Upper lobe of right lung (tissue), 1 donor: ENCODE results near the gene FANCC. TPM values are rescaled to one million over a fixed set of nuclear protein-coding genes. Genes with fewer than 3 reads are reported as not detected.
A peak's percentile ranks its signal among the peaks of the same experiment; 100 is the strongest.

Experiments used
- ATAC-seq: fragments of 200-7000 bp; cut with Tn5 transposase; one replicate; pipeline ENCODE4 v1.9.1; 2020; ENCODE audit warnings: mild to moderate bottlenecking, moderate library complexity
- DNase-seq: peaks from one replicate; pipeline ENCODE4 v3.0.0-alpha.2; 2020
- H3K27ac ChIP-seq: fragments of 200-600 bp; one replicate; pipeline ENCODE4 v1.8.0; 2022
- H3K27me3 ChIP-seq: fragments of 200-600 bp; one replicate; pipeline ENCODE4 v1.8.0; 2022; ENCODE audit warnings: mild to moderate bottlenecking
- H3K36me3 ChIP-seq: fragments of 200-600 bp; one replicate; pipeline ENCODE4 v1.8.0; 2022
- H3K4me1 ChIP-seq: fragments of 200-600 bp; one replicate; pipeline ENCODE4 v1.8.0; 2022
- H3K4me3 ChIP-seq: fragments of 200-600 bp; one replicate; pipeline ENCODE4 v1.8.0; 2022; ENCODE audit warnings: mild to moderate bottlenecking
- H3K9me3 ChIP-seq: fragments of 200-600 bp; one replicate; pipeline ENCODE4 v1.8.0; 2022
- intact Hi-C: fragments of 100-400 bp; cut with DNase I; formaldehyde crosslinking; loops from one replicate; pipeline ENCODE4 v1.11.0; 2022
- total RNA-seq: library from RNA; stranded (reverse); fragmentation: NEBNext Ultra II Directional; extraction: Animal tissue kit (Norgen Biotek cat#: 25700); gene quantifications from one replicate; pipeline ENCODE4 v1.2.1, GENCODE V29; 2021
- TF ChIP-seq, protein P1 (sequence below): fragments of 200-600 bp; IDR thresholded peaks from one replicate; pipeline ENCODE4 v1.8.0; 2022; ENCODE audit warnings: antibody characterized with exemption
- donor health status: DM: no; HTN: yes; CAD: no; lungs with severe emphysema.

Gene FANCC
- total RNA-seq, 1 donor from 2014 or later = 13.5 TPM

DNA sequence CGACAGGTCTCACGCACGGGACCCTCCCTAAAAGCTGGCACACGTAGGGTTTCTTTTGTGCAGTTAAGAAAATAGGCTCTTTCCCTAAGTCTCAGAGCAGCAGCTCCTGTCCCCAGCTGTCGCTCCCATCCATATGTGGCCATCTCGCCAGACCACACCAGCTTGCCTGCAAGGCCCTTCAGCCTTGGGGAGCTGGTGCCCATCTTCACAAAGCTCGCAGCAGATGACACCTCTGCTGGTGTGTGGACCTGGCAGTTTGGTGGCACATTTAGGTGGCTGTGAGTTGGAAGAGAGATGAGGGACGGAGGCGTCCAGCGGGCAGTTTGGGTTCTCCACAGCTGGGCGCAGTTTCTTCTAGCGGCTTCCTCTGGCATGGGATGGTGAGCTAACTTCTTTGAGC lies 239.0 kb downstream of the FANCC start:
- peaks cover 17% of the 10 kb centered on the region for H3K4me1 ChIP-seq
- H3K9me3 ChIP-seq = no peaks in the 10 kb centered on the region
- H3K36me3 ChIP-seq = peaks cover 38% of the 10 kb centered on the region
- peak; percentile 54 for DNase-seq
- intact Hi-C loops = no loop called here
- ATAC-seq = no peak
- no peak overlapping the region for H3K4me3 ChIP-seq
- H3K27ac ChIP-seq = peak overlapping the region; percentile 68
- H3K27me3 ChIP-seq = no peaks in the 10 kb centered on the region
- TF ChIP-seq, protein P1, sequence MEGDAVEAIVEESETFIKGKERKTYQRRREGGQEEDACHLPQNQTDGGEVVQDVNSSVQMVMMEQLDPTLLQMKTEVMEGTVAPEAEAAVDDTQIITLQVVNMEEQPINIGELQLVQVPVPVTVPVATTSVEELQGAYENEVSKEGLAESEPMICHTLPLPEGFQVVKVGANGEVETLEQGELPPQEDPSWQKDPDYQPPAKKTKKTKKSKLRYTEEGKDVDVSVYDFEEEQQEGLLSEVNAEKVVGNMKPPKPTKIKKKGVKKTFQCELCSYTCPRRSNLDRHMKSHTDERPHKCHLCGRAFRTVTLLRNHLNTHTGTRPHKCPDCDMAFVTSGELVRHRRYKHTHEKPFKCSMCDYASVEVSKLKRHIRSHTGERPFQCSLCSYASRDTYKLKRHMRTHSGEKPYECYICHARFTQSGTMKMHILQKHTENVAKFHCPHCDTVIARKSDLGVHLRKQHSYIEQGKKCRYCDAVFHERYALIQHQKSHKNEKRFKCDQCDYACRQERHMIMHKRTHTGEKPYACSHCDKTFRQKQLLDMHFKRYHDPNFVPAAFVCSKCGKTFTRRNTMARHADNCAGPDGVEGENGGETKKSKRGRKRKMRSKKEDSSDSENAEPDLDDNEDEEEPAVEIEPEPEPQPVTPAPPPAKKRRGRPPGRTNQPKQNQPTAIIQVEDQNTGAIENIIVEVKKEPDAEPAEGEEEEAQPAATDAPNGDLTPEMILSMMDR = no peak

DNA sequence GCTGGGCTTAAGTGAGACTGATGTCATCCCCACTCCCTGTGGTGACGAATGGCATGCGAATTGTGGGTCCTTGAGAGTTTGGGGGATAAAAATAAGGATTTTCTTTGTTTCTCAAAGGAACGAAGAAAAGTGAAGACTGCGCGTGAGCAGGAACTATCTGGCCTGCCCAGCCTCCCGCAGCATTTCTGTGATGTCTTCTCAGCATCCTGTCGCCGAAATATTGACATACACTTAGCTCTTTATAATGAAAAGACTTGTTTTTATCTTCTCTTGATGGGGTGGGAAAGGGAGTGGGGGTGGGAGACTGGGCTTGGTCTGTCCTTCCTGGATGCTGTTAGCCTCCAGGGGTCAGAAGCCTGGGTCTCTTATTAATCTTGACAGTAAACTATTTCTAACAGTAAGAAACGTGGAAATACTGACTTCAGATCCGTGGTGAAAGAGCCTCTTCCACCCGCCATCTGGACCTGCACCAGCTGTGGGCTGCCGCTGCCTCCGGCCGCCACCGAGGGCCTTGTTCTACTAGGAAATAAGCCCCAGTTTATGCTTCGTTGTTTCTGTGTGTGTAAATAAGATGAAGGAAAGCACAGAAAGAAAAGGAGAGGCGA lies 239.6 kb downstream of the FANCC start:
- TF ChIP-seq, protein P1 = no peak
- ATAC-seq (no peak), DNase-seq (peak; percentile 54)
- intact Hi-C loops = no loop called here
- Histone ChIP-seq H3K4me3 (no peak overlapping the region), H3K36me3 (peaks cover 32% of the 10 kb centered on the region), H3K27me3 (no peaks in the 10 kb centered on the region), H3K27ac (peak overlapping the region; percentile 68), H3K9me3 (no peaks in the 10 kb centered on the region), H3K4me1 (peaks cover 17% of the 10 kb centered on the region)

DNA sequence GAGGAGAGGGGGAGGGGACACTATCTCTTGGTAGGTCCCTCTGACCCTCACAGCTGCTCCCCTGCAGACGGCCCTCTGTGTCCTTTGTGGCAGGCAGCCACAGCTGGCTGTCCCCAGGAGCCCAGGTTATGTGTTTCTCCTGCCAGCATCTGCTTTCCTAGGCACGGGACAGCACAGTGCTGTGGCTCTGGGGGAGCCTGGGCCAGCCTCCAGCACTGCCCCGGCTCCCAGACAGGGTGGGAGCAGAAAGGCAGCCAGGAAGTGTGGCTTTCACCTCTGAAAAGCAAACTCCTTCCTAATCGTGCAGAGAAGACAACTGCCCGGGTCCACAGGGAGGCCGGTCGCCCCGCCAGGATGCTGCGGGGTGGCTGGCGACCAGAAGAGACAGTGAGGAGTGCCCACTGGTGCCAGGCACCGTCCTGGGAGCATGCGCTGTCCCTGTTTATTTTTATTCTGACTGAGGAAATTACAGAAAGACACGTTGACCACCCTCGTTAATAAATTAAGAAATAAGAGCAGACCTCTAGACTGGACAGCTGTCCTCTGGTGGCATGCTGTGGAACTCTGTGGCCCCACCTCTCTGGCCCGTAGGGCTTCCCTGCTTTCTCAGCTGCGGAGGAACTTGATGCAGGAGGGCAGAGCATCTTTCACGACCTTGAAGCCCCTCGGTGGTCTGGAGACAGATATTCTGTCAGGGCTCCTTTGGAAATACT lies 240.3 kb downstream of the FANCC start:
- TF ChIP-seq, protein P1 = peak; percentile 7
- Histone ChIP-seq H3K36me3 (peaks cover 26% of the 10 kb centered on the region), H3K9me3 (no peaks in the 10 kb centered on the region), H3K4me3 (no peak overlapping the region), H3K27me3 (no peaks in the 10 kb centered on the region), H3K4me1 (peaks cover 17% of the 10 kb centered on the region), H3K27ac (peak overlapping the region; percentile 68)
- peak; percentile 46 for DNase-seq
- intact Hi-C loops = no loop called here
- no peak for ATAC-seq

DNA sequence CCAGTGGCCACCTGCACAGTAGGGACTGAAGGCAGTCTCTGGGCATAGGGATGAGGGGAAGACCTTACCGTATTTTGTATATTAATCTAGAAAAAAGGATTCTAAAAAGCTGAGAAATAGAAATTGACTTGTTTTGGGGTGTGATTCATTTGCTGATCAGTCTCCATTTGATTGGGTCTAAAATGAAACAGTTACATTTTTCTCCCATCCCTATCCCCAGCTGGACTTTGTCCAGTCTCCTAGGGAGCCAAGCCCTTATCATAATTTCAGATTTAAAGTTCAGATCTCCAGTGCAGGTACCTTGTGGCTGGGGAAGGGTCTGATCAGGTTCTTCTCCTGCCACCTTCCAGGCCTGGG lies 240.8 kb downstream of the FANCC start:
- H3K27ac ChIP-seq = peak overlapping the region; percentile 68
- peaks cover 21% of the 10 kb centered on the region for H3K36me3 ChIP-seq
- DNase-seq = no peak
- H3K4me1 ChIP-seq = peaks cover 17% of the 10 kb centered on the region
- TF ChIP-seq, protein P1 = no peak
- intact Hi-C loops = no loop called here
- H3K27me3 ChIP-seq = no peaks in the 10 kb centered on the region
- no peak for ATAC-seq
- no peaks in the 10 kb centered on the region for H3K9me3 ChIP-seq
- no peak overlapping the region for H3K4me3 ChIP-seq

DNA sequence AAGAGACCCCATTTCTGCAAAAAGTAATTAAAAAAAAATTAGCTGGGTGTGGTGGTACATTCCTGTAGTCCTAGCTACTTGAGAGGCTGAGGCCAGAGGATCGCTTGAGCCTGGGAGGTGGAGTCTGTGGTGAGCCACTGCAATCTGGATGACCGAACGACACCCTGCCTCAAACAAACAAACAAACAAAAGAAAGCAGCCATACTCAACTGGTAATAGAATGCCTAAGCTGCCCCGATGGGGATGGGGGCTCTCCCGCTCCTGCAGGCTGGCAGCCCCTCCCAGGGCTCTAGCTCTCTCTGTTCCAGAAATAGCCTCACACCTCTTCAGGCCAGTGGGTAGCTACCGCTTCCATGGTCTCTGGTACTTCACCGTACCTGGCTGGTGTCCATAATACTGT lies 241.8 kb downstream of the FANCC start:
- Histone ChIP-seq H3K9me3 (no peaks in the 10 kb centered on the region), H3K36me3 (peaks cover 11% of the 10 kb centered on the region), H3K27me3 (no peaks in the 10 kb centered on the region), H3K27ac (peak overlapping the region; percentile 18), H3K4me3 (no peak overlapping the region), H3K4me1 (peaks cover 21% of the 10 kb centered on the region)
- peak; percentile 29 for DNase-seq
- no peak for ATAC-seq
- intact Hi-C loops = no loop called here
- TF ChIP-seq, protein P1 = no peak
